Tibial nerve (tissue), 4 donors: ENCODE measurements around the gene CDC25B.

ENCODE experiments used
- EP300 ChIP-seq, 2 donors: sonication (generic); formaldehyde crosslinking; IDR thresholded peaks; one replicate each; pipeline ENCODE4 v1.6.1; 2017; ENCODE audit warnings: antibody characterized with exemption in 2 of 2, mild to moderate bottlenecking in 1 of 2
- POLR2A ChIP-seq, 2 donors: fragments of 450-650 bp; IDR thresholded peaks; one replicate each; pipeline ENCODE4 v1.6.1; 2017; ENCODE audit warnings: antibody characterized with exemption in 2 of 2, mild to moderate bottlenecking in 2 of 2, moderate library complexity in 2 of 2
- TF ChIP-seq, protein P1 (sequence below), 5 experiments: fragments of 200-600 bp in 3 of 5; fragments of 450-650 bp in 2 of 5; sonication (generic) in 3 of 5; IDR thresholded peaks; one replicate each; pipeline ENCODE4 v1.5.1; 2016 to 2019; ENCODE audit warnings: antibody characterized with exemption in 5 of 5, mild to moderate bottlenecking in 3 of 5, moderate library complexity in 2 of 5

DNA sequence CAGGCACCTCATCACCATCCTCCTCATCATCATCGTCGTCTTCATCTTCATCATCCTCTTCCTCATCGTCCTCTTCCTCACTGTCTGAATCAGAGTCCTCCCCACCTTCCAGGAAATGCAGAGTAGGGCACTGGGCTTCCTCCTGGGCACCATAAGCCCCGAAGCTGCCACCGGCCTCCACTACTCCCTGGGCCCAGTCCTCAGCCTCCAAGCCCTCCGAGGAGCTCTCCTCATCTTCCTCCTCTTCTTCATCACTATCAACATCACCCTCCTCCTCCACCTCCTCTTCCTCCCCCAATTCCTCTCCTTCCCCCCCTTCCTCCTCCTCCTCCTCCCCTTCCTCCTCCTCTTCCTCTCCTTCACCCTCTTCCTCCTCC, 11.3 kb upstream of the CDC25B start:
- no peak for TF ChIP-seq EP300 (IDR thresholded peaks at IDR 0.05)
- no peak for TF ChIP-seq POLR2A (IDR thresholded peaks at IDR 0.05)
- TF ChIP-seq, protein P1, sequence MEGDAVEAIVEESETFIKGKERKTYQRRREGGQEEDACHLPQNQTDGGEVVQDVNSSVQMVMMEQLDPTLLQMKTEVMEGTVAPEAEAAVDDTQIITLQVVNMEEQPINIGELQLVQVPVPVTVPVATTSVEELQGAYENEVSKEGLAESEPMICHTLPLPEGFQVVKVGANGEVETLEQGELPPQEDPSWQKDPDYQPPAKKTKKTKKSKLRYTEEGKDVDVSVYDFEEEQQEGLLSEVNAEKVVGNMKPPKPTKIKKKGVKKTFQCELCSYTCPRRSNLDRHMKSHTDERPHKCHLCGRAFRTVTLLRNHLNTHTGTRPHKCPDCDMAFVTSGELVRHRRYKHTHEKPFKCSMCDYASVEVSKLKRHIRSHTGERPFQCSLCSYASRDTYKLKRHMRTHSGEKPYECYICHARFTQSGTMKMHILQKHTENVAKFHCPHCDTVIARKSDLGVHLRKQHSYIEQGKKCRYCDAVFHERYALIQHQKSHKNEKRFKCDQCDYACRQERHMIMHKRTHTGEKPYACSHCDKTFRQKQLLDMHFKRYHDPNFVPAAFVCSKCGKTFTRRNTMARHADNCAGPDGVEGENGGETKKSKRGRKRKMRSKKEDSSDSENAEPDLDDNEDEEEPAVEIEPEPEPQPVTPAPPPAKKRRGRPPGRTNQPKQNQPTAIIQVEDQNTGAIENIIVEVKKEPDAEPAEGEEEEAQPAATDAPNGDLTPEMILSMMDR (IDR thresholded peaks at IDR 0.05), result no peak
